ENCODE data around the gene DCST2.

DCST2 gene

GRCh38 chr1:155033524-155033923, at the start of gene DCST2, which contains the start of gene DCST1:
DCST2 (minus strand) TSS chr1:155033781; CDS start chr1:155033701, 80 bp downstream.
DCST1 (plus strand) TSS chr1:155033824; CDS start chr1:155034037, 213 bp downstream.
- no peak for DNase-seq (ENCODE audit: low spot score)

DNA sequence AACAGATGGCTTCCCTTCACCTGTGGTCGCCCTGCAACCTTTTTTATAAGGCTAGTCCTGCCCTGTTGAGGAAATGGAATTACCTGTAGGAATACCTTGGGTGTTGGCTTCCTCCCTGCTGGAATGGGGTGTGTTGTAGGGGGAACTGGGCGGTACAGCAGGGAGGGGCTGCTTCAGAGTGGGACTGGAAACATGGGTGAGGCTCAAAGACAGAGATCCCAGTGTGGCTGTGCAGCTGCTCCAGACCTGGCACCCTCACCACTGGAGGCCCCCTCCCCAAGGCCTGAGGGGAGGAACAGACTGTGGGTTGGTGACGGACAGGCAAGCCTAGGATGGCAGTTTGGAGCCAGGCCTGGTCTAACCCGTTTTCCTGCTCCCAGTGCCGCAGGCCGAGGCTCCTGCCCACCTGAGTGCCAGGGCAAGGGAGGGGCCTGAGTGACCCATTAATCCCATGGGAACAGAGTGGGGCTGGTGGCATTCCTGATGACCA, 49.5 kb upstream of the DCST2 start:
- DNase-seq (ENCODE audit: low spot score): no peak

DNA sequence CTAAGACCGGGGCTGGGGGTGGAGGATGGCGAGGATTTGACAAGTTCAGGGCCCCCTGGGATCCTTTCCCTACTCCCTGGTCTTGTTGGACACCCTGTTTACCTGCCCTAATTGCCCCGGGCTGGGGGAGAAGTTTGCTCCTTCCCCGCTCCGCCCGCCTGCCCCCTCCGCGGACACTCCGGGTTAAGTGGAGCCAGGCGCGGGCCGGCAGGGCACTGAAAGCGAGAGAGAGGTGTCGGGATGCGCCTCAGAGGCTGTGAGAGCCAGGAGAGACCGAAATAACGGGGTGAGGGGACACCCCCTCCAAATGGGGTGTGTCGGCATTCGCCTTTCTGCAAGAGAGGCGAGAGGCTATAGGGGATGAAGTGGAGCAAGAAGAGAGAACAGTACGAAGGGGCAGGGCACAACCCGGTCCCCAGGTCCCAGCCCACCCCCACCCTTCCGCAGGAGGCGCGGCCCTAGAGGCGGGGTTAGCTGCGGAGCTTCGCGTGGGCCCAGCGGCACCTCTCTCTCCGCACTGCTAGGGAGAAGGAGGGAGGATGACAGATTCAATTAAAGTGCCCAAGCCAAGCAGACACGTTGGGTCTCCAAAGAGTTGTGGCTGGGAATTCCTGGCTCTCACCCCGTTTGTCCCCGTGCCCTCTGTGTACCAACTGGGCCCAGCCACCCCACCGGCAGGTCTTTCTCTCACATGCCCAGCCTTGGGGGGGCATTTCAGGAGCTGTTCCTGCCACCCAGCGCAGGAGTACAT, 48.9 kb upstream of the DCST2 start:
- peak; percentile 47 for DNase-seq (ENCODE audit: low spot score)

DNA sequence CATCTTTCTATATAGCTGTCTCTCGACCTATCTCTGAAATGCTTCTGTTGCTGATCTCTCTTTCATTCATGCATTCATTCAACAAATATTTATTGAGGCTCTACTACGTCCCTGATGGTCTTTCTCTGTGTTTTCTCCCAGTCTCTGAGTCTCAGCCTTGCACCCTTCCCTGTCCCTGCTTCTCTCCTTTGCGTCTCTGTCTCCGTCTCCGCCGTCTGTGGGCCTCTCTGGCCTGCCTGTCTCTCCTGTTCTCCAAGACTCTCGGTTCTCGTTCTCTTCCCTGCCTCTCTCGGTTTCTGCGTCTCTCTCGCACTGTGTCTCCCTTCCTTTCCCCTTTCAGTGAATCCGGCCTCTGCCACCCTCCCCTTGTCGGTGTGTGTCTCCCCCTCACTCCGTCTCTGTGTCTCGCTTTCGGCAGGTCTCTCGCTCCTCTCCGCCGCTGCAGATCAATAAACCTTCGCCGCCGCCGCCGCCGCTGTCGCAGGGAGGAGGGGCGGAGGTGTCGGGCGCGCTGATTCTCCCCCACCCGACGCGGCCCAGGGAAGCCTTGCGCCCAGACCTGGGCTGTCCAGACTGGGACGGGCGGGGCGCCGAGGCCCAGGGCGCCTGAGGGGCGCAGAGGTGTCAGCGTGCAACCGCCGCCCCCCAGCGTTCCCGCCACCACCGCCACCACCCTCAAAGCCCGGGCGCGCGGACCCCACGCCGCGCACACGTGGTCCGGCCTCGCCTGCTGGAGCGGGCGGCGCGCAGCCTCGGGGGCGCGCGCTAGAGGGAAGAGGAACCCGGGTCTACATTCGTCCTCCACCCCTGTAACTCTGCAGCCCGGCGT, 48.1 kb upstream of the DCST2 start:
- DNase-seq (ENCODE audit: low spot score): no peak

- DNase-seq (ENCODE audit: low spot score): peak; percentile 74
Observed at GRCh38 chr1:155080312-155081228, 47.0 kb upstream of the DCST2 start.

DNA sequence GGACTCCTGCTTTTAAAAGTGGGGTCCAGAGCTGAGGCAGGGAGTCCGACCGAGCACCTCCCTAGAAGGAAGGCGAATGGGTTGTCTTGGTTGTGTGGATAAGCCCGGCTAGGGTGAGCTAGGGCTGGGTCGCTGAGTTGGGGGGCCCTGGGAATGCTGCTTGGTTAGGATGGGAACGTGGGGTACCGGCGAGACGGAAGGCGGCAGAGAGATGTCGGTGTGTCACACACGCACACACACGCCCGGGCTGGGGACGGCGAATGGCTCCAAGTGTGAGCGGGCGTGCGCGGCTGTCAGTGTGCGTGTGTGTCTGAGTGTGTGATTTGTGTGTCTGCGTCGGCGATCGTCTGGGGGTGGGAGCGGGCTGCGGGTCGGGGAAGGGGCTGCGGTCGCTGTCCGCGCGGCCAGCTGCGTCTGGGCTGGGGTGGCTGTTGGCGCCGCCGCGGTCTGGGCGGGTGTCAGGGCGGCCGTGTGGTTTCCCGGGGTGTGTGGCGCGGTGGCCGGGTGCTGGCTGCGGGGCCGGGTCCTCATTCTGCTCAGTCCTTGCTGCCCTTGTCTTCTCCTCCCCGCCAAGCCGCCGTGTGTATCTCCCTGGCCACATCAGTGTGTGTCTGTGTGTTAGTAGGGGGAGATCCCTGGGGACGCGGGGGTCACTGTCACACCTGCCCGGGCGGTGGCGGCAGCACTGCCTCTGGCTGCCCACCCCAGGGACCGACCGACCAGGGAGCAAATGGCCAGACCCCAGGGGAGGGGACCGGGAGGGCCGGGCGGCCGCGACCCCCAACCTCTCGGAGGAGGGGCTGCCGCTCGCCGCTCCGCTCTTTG, 46.1 kb upstream of the DCST2 start:
- DNase-seq (ENCODE audit: low spot score): peak; percentile 57

DNA sequence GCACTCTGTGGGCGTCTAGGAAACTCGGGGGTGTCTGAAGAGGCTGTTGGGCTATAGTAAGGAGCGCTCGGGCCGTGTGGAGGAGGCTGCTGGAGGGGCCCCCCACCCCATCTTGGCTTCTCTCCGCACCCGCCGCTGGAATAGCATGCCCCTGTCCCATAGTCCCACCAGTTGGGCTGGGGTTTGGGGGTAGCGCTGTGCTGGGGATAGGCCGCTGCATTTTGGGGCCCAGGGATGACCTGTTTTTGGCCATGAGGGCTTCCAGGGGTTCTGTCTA, 45.6 kb upstream of the DCST2 start:
- DNase-seq (ENCODE audit: low spot score): no peak

DNA sequence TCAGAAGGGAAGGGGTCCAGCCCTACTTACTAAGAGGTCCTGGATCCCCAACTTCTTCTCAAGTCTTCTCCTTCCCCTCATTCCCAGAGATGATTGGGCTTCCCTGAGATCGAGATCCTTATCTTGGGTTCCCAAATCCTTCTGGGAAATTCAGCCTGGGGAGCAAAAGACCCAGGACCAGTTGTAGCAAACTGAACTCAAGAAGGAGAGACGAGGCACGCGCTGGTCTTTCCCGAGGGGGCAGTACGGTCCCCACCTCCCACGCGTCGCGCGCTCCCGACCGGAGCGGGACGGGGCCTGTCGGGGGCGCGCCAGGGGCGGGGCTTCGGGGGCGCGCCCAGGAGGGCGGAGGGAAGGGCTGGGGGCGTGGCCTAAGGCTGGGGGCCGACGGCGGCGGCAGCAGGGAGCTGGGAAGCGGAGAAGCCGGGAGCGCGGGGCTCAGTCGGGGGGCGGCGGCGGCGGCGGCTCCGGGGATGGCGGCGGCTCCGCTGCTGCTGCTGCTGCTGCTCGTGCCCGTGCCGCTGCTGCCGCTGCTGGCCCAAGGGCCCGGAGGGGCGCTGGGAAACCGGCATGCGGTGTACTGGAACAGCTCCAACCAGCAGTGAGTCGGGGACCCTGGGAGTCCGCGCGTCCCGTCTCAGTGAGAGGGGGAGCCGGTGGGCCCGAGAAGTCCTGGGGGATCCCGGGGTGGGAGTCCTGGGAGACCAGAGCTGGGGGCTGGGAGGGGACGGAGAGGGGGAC, 45.1 kb upstream of the DCST2 start, which contains the start of gene EFNA3:
EFNA3 (plus strand) TSS at position 369 of the 741 bp plus-strand sequence; CDS start at position 474, 105 bp downstream.
- DNase-seq (ENCODE audit: low spot score): peak; percentile 69

DNA sequence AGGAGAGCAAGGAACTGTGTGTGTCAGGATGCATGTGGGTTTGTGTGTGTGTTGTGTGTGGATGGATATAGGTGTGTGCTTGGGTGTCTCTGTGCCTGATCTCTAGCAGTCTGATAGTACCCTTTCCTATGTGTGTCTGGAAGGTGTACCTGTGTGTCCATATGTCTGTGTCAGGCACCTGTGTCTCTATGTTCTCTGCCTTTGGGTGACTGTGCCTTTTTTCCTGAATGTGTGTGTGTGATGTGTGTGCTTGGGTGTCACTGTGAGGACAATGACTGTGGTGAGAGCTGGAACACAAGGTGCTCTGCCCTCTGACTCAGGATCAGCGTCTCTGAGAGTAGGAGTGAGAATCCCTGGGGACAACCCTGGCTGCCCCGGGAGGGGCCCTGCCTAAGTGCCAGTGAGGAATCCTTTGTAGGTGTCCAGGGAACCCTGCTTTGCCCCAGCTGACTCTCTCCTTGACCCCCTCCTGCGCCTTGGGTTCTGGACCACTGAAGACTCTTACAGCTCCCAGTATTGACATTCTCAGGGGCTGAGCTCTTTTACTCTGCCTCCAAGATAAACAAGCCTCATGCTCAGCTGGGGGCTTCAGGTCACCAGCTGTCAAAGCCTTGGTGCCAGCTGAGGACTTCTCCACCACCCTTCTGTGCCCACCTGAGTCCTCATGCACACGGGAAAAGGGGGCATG, 44.3 kb upstream of the DCST2 start:
- no peak for DNase-seq (ENCODE audit: low spot score)

GRCh38 chr1:155077346-155077745, 43.8 kb upstream of the DCST2 start:
- no peak for DNase-seq (ENCODE audit: low spot score)

DNA sequence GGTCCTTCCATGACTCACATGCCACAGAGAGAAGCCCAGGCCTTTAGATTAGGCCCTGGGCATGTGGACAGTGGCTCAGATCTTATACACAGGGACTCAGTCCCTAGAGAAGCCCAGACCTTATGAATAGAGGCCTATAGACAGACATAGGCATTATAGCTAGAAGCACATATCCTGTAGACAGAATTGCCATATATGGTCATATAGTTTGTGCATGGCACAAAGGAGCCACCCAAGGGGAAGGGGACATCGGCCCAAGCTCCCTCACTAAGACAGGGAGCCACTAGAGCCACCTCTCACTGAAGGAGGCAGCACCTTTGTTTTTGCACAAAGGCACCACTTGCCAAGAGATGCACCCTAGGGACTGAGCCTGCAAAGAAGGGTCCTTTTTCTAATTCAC, 42.8 kb upstream of the DCST2 start:
- no peak for DNase-seq (ENCODE audit: low spot score)

- DNase-seq (ENCODE audit: low spot score): no peak
Observed at GRCh38 chr1:155075535-155075934, 42.0 kb upstream of the DCST2 start.

DNA sequence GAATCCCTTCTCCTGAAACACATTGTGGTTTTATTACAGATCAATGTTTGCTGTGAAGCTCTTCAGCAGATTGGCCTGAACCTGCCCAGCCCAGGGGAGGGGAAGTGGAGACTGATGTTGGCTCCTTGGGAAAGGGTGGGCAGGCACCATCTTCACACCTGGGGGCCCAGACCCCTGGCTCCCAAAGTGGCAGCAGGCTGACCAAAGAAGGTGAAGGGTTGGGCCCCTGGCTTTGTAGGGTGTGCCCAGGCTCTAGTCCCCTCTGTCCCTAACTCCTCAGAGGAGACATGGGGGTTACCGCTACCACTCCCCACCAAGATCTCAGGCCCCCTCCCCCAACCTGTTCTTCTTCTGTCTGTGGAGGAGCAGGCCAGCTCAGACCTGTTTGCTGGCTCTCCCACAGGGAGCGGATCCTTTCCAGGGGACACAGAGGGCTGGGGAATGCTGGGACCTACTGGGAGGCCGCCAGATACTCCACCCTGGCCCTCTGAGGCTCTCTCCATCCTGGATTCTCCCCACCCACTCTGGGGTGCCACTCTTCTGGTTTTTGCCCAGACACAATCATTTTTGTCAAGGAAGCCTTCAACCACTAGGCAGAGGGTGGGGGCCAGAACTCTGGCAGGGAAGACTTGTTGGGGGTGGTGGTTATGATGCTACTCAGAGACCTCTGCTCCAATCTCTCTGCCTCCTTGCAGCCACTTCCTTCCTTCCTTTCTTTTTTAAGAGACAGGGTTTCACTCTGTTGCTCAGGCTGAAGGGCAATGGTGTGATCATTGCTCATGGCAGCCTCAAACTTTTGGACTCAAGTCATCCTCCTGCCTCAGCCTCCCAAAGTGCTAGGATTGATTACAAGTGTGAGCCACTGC, 40.0 kb upstream of the DCST2 start:
- DNase-seq (ENCODE audit: low spot score): no peak

DNA sequence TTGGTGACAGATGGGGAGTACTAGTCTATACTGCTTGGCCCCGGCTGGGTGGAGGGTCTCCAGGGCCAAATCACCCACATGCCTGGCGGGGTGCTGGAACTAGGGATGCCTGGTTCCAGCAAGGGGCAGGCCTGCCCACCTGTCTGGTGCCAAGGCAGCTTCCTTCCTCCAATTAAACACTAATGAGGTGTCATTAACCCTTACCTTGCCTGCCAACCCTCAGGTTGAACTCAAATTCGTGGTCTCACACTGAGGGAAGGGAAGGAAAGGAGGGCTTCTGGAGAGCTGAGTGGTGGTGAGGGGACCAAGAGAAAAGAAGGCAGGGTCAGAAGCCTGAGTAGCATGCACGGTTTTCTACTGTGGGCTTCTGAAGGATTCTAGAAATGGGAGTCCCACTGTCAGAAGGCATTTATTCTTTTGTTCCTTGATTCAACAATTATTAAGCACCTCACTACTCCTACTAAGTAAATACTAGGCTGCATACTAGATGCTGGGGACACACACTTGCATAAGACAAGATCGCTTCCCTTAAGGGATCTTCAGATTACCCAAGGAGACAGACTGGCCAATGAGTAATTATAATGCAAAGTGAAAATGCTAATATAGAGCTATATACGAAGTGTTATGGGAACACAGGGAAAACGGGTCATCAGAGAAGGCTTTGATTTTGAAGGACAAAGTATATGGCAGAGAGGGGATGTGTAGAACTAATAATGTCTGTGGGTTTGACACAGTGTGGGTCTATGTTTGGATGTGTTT, 39.1 kb upstream of the DCST2 start:
- no peak for DNase-seq (ENCODE audit: low spot score)

DNA sequence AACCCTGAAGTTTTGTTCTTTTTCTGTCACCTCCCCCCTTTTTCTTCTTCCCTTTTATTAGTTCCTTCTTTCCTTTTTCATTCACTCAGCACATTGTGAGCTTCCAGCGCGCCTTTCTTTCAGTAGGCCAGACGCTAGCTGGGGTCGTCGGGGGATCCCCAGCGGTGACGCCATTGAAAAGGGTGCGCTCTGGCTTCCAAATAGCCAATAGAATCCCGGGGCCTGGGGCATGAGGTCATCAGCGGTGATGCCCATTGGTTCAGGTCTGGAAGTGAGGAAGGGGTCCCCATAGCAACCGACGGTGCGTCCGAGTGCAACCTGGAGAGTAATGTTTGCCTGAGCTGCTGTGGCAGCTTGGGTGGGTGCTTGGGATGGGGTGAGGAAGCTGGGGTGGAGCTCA, 38.1 kb upstream of the DCST2 start:
- no peak for DNase-seq (ENCODE audit: low spot score)

DNA sequence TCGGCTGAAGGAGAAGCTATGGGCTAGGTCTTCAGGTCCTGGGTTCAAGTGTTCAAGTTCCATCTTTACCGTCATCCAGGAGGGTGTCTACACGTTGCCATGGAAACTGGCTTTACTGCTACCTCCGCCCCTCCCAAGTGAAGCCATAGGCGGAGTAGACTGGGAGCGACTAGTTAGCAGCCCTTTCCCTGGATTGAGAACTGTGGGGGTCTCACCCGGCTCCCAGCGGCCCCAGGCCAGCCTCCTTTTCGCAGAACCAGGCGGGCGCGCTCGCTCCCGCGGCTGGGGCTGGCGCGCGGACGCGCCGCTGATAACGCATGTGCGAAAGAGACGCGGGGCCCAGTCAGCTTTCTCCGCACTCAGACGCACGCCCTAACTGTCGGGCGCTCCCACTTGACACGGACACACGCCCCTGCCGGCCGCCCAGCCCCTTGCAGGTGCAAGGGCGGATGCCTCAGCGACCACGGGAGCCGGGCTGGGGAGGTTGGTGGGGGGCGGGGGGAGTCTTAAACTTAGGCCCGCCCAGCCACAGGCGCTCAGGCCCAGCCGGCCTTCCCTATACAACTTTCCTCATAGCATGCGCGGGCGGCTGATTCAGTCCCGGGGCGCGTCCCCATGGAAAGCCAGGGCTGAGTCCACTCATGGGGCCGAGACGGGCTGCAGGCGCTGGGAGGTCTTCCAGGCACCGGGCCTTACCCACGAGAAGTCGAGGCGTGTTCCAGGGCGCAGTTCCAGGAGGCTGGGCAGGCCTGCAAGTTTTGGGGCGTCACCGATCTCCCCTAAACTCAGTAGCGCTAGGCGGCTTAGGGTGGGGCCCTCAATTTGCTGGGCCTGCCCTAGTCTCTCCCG, 37.4 kb upstream of the DCST2 start:
- peak; percentile 90 for DNase-seq (ENCODE audit: low spot score)

- no peak for DNase-seq (ENCODE audit: low spot score)
Observed at GRCh38 chr1:155070158-155070621, 36.6 kb upstream of the DCST2 start.
